Liver (tissue), 9 donors: ENCODE measurements around the gene DHX16. TPM values are rescaled to one million over a fixed set of nuclear protein-coding genes. Genes with fewer than 3 reads are reported as not detected.
A peak's percentile ranks its signal among the peaks of the same experiment; 100 is the strongest.

Experiments used
- DNase-seq: peaks from one replicate; pipeline ENCODE4 v3.0.0-alpha.2; 2017; ENCODE audit warnings: low spot score
- H3K27ac ChIP-seq, 2 donors: one replicate each; pipeline ENCODE4 v1.7.0; 2013; ENCODE audit warnings: inconsistent platforms in 2 of 2, low read length in 2 of 2, control low read depth in 1 of 2, low read depth in 1 of 2, mild to moderate bottlenecking in 1 of 2
- H3K27me3 ChIP-seq, 4 donors: one replicate each; pipeline versions ENCODE4 v1.6.1 to v1.7.0; 2013; ENCODE audit warnings: low read length in 3 of 4, inconsistent platforms in 1 of 4, mild to moderate bottlenecking in 1 of 4, moderate library complexity in 1 of 4; ENCODE audit not compliant: control insufficient read depth in 4 of 4, insufficient read depth in 4 of 4
- H3K36me3 ChIP-seq, 4 donors: one replicate each; pipeline versions ENCODE4 v1.6.1 to v1.7.0; 2013; ENCODE audit warnings: low read length in 3 of 4, mild to moderate bottlenecking in 3 of 4, low read depth in 1 of 4, moderate library complexity in 1 of 4; ENCODE audit not compliant: control insufficient read depth in 4 of 4, insufficient read depth in 3 of 4
- H3K4me1 ChIP-seq, 4 donors: one replicate each; pipeline versions ENCODE4 v1.6.1 to v1.7.0; 2013; ENCODE audit warnings: low read length in 3 of 4, mild to moderate bottlenecking in 3 of 4, moderate library complexity in 1 of 4; ENCODE audit not compliant: control insufficient read depth in 4 of 4, insufficient read depth in 4 of 4
- H3K4me3 ChIP-seq, 3 donors: one replicate each; pipeline versions ENCODE4 v1.6.1 to v1.7.0; 2013; ENCODE audit warnings: low read length in 3 of 3, control low read depth in 1 of 3, low read depth in 1 of 3, mild to moderate bottlenecking in 1 of 3
- H3K9ac ChIP-seq, 2 donors: one replicate each; pipeline ENCODE4 v1.7.0; 2013; ENCODE audit warnings: low read length in 2 of 2, mild to moderate bottlenecking in 2 of 2, moderate library complexity in 2 of 2, control low read depth in 1 of 2, low read depth in 1 of 2
- H3K9me3 ChIP-seq, 4 donors: one replicate each; pipeline versions ENCODE4 v1.6.1 to v1.7.0; 2013; ENCODE audit warnings: low read length in 3 of 4; ENCODE audit not compliant: control insufficient read depth in 4 of 4
- EGR1 ChIP-seq, 2 donors: IDR thresholded peaks; 2 replicates each; pipeline ENCODE4 v1.6.1; 2016 to 2018; ENCODE audit warnings: antibody characterized with exemption in 2 of 2, low read depth in 2 of 2
- FOXA1 ChIP-seq: IDR thresholded peaks from 2 replicates; pipeline ENCODE4 v1.6.1; 2016; ENCODE audit warnings: antibody characterized with exemption
- FOXA2 ChIP-seq: IDR thresholded peaks from 2 replicates; pipeline ENCODE4 v1.6.1; 2016; ENCODE audit warnings: antibody characterized with exemption
- GABPA ChIP-seq, 2 donors: IDR thresholded peaks in 1 of 2; conservative IDR thresholded peaks in 1 of 2; 2 replicates each; pipeline ENCODE4 v1.6.1; 2016; ENCODE audit warnings: antibody characterized with exemption in 2 of 2, mild to moderate bottlenecking in 1 of 2, moderate library complexity in 1 of 2
- HNF4A ChIP-seq, 2 donors: conservative IDR thresholded peaks; 2 replicates each; pipeline ENCODE4 v1.6.1; 2016; ENCODE audit warnings: antibody characterized with exemption in 2 of 2, mild to moderate bottlenecking in 2 of 2
- HNF4G ChIP-seq: IDR thresholded peaks from 2 replicates; pipeline ENCODE4 v1.6.1; 2016; ENCODE audit warnings: antibody characterized with exemption
- JUND ChIP-seq, 2 donors: IDR thresholded peaks; 2 replicates each; pipeline ENCODE4 v1.6.1; 2016; ENCODE audit warnings: antibody characterized with exemption in 2 of 2
- NR2F2 ChIP-seq: IDR thresholded peaks from 2 replicates; pipeline ENCODE4 v1.6.1; 2016; ENCODE audit warnings: antibody characterized with exemption
- RAD21 ChIP-seq, 2 donors: IDR thresholded peaks; 2 replicates each; pipeline ENCODE4 v1.6.1; 2016; ENCODE audit warnings: antibody characterized with exemption in 2 of 2, mild to moderate bottlenecking in 2 of 2
- RXRA ChIP-seq, 2 donors: IDR thresholded peaks; 2 replicates each; pipeline ENCODE4 v1.6.1; 2017 to 2018; ENCODE audit warnings: antibody characterized with exemption in 2 of 2, mild to moderate bottlenecking in 1 of 2
- SP1 ChIP-seq: IDR thresholded peaks from 2 replicates; pipeline ENCODE4 v1.6.1; 2018; ENCODE audit warnings: antibody characterized with exemption, mild to moderate bottlenecking
- TAF1 ChIP-seq: conservative IDR thresholded peaks from 2 replicates; pipeline ENCODE4 v1.6.1; 2016; ENCODE audit warnings: antibody characterized with exemption, mild to moderate bottlenecking
- YY1 ChIP-seq: IDR thresholded peaks from 2 replicates; pipeline ENCODE4 v1.6.1; 2016; ENCODE audit warnings: antibody characterized with exemption, mild to moderate bottlenecking
- WGBS: extraction: QIAGEN DNeasy Blood & Tissue Kit; methylation state at CpG from one replicate; pipeline ENCODE4 v1.1.7; 2013; 5-methylcytosine and 5-hydroxymethylcytosine counted together
- polyA plus RNA-seq, 2 donors: library from polyadenylated mRNA; stranded (reverse) in 1 of 2; unstranded in 1 of 2; fragments of 200-250 nt in 1 of 2; fragments of >200 nt in 1 of 2; fragmentation: Nextera tagmentation in 1 of 2; extraction: Ambion mirVana in 1 of 2; gene quantifications; one replicate each; pipeline versions ENCODE4 v1.2.1 to v1.2.3, GENCODE V29; 2013 to 2015
- total RNA-seq, 2 donors: library from RNA; depleted of rRNA; stranded (reverse); fragments of >200 nt; gene quantifications; one replicate each; pipeline ENCODE4 v1.2.3, GENCODE V29; 2014
- TF ChIP-seq, protein P1 (sequence below): IDR thresholded peaks from 2 replicates; pipeline ENCODE4 v1.6.1; 2016; ENCODE audit warnings: antibody characterized with exemption
- TF ChIP-seq, protein P2 (sequence below): IDR thresholded peaks from 2 replicates; pipeline ENCODE4 v1.6.1; 2016; ENCODE audit warnings: antibody characterized with exemption
- TF ChIP-seq, protein P3 (sequence below): IDR thresholded peaks from 2 replicates; pipeline ENCODE4 v1.6.1; 2016; ENCODE audit warnings: antibody characterized with exemption
- TF ChIP-seq, protein P4 (sequence below): fragments of 150-350 bp; IDR thresholded peaks from 2 replicates; pipeline ENCODE4 v1.5.1; 2017; ENCODE audit warnings: improper control_type of control experiment, low read depth, low read length; ENCODE audit not compliant: missing input control
- TF ChIP-seq, protein P5 (sequence below): IDR thresholded peaks from 2 replicates; pipeline ENCODE4 v1.6.1; 2016; ENCODE audit warnings: antibody characterized with exemption, mild to moderate bottlenecking
- donor health status: healthy.
- donor health status: healthy.
- donor health status: healthy.
- donor health status: healthy.
- donor health status: healthy.

DHX16 gene
- total and polyA plus RNA-seq, 4 donors = 10.1 to 23.9 (median 17.4) TPM

DNA sequence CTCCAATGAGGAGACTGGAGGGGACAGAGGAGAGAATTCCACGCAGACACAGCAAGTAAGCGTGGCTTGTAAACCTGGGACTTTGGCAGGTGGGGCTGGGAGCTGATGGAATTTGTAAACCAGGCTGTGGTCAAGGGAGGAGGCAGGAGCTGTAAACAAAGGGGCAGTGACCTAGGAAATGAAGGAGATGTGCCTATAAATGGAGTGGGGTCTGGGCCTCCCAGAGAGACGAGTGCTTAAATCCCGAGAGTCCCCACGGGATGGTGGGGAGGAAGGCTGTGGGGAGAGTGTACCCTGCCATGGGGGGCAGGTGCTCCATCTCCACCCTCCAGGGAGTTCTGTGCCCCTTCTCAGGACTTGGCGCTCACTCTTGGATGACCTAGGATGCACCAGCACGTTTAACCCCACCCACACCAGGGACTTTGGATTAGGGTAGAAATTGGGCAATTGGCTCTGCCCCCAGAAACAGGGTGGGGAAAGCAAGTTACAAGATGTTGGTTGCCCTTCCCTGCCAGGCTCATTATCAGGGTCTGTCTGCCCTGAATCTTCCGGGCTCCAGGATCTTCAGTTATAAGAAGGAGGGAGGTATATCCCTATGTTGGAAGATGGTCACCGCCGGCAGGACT lies 4.0 kb upstream of the DHX16 start:
- H3K27me3 ChIP-seq = no peaks in the 10 kb centered on the region
- H3K36me3 ChIP-seq = peaks cover 0 to 8% (median 5%) of the 10 kb centered on the region in 4 donors
- peaks cover 14 to 78% (median 50%) of the 10 kb centered on the region in 4 donors for H3K4me1 ChIP-seq
- H3K9me3 ChIP-seq = no peaks in the 10 kb centered on the region
- H3K9ac ChIP-seq = no peak overlapping the region
- H3K27ac ChIP-seq = peak overlapping the region; percentile 31 to 42
- no peak overlapping the region for H3K4me3 ChIP-seq
- WGBS = 40% methylated on average over 10 of the region's 10 CpGs
- no peak for TF ChIP-seq TAF1
- peak in 1 of 2 donors; percentile 17 for TF ChIP-seq GABPA (IDR thresholded peaks at IDR 0.05 in 1 of 2, conservative IDR thresholded peaks at IDR 0.05 in 1 of 2)
- peak; percentile 52 for TF ChIP-seq HNF4G
- no peak for TF ChIP-seq EGR1 (IDR thresholded peaks at IDR 0.05; ENCODE audit: low read depth in 2 of 2)
- TF ChIP-seq NR2F2 = no peak
- TF ChIP-seq SP1 = peak; percentile 35
- TF ChIP-seq, protein P1, sequence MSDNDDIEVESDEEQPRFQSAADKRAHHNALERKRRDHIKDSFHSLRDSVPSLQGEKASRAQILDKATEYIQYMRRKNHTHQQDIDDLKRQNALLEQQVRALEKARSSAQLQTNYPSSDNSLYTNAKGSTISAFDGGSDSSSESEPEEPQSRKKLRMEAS = peak; percentile 41
- TF ChIP-seq, protein P2, sequence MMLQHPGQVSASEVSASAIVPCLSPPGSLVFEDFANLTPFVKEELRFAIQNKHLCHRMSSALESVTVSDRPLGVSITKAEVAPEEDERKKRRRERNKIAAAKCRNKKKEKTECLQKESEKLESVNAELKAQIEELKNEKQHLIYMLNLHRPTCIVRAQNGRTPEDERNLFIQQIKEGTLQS = no peak
- TF ChIP-seq, protein P3, sequence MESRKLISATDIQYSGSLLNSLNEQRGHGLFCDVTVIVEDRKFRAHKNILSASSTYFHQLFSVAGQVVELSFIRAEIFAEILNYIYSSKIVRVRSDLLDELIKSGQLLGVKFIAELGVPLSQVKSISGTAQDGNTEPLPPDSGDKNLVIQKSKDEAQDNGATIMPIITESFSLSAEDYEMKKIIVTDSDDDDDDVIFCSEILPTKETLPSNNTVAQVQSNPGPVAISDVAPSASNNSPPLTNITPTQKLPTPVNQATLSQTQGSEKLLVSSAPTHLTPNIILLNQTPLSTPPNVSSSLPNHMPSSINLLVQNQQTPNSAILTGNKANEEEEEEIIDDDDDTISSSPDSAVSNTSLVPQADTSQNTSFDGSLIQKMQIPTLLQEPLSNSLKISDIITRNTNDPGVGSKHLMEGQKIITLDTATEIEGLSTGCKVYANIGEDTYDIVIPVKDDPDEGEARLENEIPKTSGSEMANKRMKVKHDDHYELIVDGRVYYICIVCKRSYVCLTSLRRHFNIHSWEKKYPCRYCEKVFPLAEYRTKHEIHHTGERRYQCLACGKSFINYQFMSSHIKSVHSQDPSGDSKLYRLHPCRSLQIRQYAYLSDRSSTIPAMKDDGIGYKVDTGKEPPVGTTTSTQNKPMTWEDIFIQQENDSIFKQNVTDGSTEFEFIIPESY = peak; percentile 29
- TF ChIP-seq FOXA1 = peak; percentile 37
- peak; percentile 86 to 94 for TF ChIP-seq HNF4A (conservative IDR thresholded peaks at IDR 0.05)
- TF ChIP-seq, protein P4, sequence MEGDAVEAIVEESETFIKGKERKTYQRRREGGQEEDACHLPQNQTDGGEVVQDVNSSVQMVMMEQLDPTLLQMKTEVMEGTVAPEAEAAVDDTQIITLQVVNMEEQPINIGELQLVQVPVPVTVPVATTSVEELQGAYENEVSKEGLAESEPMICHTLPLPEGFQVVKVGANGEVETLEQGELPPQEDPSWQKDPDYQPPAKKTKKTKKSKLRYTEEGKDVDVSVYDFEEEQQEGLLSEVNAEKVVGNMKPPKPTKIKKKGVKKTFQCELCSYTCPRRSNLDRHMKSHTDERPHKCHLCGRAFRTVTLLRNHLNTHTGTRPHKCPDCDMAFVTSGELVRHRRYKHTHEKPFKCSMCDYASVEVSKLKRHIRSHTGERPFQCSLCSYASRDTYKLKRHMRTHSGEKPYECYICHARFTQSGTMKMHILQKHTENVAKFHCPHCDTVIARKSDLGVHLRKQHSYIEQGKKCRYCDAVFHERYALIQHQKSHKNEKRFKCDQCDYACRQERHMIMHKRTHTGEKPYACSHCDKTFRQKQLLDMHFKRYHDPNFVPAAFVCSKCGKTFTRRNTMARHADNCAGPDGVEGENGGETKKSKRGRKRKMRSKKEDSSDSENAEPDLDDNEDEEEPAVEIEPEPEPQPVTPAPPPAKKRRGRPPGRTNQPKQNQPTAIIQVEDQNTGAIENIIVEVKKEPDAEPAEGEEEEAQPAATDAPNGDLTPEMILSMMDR = no peak
- TF ChIP-seq FOXA2 = peak; percentile 23
- TF ChIP-seq RXRA (IDR thresholded peaks at IDR 0.05) = peak; percentile 90 to 95
- TF ChIP-seq, protein P5, sequence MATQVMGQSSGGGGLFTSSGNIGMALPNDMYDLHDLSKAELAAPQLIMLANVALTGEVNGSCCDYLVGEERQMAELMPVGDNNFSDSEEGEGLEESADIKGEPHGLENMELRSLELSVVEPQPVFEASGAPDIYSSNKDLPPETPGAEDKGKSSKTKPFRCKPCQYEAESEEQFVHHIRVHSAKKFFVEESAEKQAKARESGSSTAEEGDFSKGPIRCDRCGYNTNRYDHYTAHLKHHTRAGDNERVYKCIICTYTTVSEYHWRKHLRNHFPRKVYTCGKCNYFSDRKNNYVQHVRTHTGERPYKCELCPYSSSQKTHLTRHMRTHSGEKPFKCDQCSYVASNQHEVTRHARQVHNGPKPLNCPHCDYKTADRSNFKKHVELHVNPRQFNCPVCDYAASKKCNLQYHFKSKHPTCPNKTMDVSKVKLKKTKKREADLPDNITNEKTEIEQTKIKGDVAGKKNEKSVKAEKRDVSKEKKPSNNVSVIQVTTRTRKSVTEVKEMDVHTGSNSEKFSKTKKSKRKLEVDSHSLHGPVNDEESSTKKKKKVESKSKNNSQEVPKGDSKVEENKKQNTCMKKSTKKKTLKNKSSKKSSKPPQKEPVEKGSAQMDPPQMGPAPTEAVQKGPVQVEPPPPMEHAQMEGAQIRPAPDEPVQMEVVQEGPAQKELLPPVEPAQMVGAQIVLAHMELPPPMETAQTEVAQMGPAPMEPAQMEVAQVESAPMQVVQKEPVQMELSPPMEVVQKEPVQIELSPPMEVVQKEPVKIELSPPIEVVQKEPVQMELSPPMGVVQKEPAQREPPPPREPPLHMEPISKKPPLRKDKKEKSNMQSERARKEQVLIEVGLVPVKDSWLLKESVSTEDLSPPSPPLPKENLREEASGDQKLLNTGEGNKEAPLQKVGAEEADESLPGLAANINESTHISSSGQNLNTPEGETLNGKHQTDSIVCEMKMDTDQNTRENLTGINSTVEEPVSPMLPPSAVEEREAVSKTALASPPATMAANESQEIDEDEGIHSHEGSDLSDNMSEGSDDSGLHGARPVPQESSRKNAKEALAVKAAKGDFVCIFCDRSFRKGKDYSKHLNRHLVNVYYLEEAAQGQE = no peak
- TF ChIP-seq JUND (IDR thresholded peaks at IDR 0.05) = peak in 1 of 2 donors; percentile 25
- TF ChIP-seq RAD21 (IDR thresholded peaks at IDR 0.05) = peak in 1 of 2 donors; percentile 12
- peak; percentile 55 for TF ChIP-seq YY1
- no peak for DNase-seq
